ENCODE measurements around the gene LRRC43. TPM values are rescaled to one million over a fixed set of nuclear protein-coding genes. Genes with fewer than 3 reads are reported as not detected.

Gene LRRC43
- polyA plus RNA-seq, 2 of the 4 experiments (the other 2 are of a cell fraction) = 0.09 to 0.14 TPM

DNA sequence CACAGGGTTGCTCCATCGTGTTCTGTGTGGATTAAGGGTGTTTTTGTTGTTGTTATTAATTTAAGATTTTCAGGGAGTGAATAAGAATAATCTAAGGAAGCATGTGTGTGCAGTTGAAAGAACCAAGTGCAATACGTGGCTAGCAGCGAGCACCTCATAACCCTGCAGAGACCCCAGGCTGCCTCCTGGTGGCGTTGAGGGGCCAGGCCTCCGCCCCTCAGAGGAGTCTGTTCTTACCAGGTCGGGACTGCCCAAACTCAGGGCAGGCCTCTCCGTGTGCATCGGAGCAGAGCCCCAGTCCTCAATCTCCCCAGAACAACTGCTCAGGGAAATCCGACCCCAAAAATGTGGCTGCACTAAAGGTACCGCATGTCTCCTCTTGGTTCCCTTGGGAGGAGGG lies 45.7 kb upstream of the LRRC43 start:
- 91% methylated on average over 10 of the region's 10 CpGs for WGBS (ENCODE audit: missing lambda C conversion rate)
- Histone ChIP-seq H3K27ac (no peak overlapping the region), H3K4me1 (no peaks in the 10 kb centered on the region), H3K4me2 (no peak overlapping the region), H3K4me3 (no peak overlapping the region), H3K9me3 (no peaks in the 10 kb centered on the region)
- POLR2A ChIA-PET = no interaction called here
- DNase-seq (ENCODE audit: low read depth in 1 of 2, low spot score in 1 of 2) (no peak), ATAC-seq (peak in 1 of 2 experiments; percentile 41; a peak in 3 of 6 replicates), FAIRE-seq (no peak)
- TF ChIP-seq EHMT2 (IDR thresholded peaks at IDR 0.05; ENCODE audit: low read depth) (no peak), FOSL2 (IDR thresholded peaks at IDR 0.05) (no peak), FOSL2 (CRISPR knock-in tag; IDR thresholded peaks at IDR 0.05) (no peak), JUNB (IDR thresholded peaks at IDR 0.05) (no peak), HES2 (IDR thresholded peaks at IDR 0.05) (no peak), MAFK (IDR thresholded peaks at IDR 0.05; ENCODE audit: partially characterized antibody) (no peak), ZC3H11A (IDR thresholded peaks at IDR 0.05) (no peak)
- CTCF ChIA-PET = interaction anchor here (0.7 to 2.5 kb wide), 6 partner anchors 14 to 106 kb away, joined by 4 to 11 read pairs (median 8); no protein-coding TSS in a partner anchor

DNA sequence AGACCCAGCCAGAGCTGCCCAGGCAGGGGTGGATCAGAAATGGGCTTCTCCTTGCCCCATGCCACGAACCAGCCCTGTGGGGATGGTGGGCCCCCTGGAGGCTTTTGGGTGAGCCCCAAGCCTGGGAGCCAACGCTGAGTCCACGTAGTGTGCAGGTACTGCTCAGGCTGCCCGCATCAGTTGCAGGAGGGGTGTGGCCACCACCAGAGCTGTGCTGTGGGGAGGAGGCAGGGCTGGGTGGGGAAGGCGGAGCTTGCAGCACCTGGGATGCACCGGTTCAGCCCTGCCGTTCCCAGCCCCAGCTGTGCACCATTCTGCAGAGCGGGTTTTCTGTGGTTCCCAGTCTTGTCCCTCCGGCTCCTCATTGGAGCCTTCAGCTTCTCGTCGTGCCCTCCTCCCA lies 45.2 kb upstream of the LRRC43 start:
- DNase-seq (ENCODE audit: low read depth in 1 of 2, low spot score in 1 of 2) (no peak), FAIRE-seq (no peak), ATAC-seq (peak; percentile 31 to 63; a peak in 3 of 6 replicates)
- Histone ChIP-seq H3K27ac (no peak overlapping the region), H3K9me3 (no peaks in the 10 kb centered on the region), H3K4me1 (no peaks in the 10 kb centered on the region), H3K4me2 (no peak overlapping the region), H3K4me3 (no peak overlapping the region)
- TF ChIP-seq TFCP2L1 (CRISPR knock-in tag; IDR thresholded peaks at IDR 0.05) = no peak
- no peak for TF ChIP-seq BHLHE40 (IDR thresholded peaks at IDR 0.05; ENCODE audit: low read depth, low read length)
- no peak for TF ChIP-seq NFE2L2 (conservative IDR thresholded peaks at IDR 0.05; ENCODE audit: low read length)
- TF ChIP-seq REST (IDR thresholded peaks at IDR 0.05) = no peak
- no peak for TF ChIP-seq JUN (IDR thresholded peaks at IDR 0.05)
- TF ChIP-seq RAD21 (conservative IDR thresholded peaks at IDR 0.05 in 1 of 2, IDR thresholded peaks at IDR 0.05 in 1 of 2) = no peak
- CTCF ChIA-PET = interaction anchor here (0.7 to 2.5 kb wide), 9 partner anchors 7 to 106 kb away, joined by 4 to 15 read pairs (median 7); no protein-coding TSS in a partner anchor
- POLR2A ChIA-PET = no interaction called here
- WGBS (ENCODE audit: missing lambda C conversion rate) = 90% methylated on average over 11 of the region's 11 CpGs

- FAIRE-seq (no peak), ATAC-seq (peak in 1 of 2 experiments; percentile 4; a peak in 2 of 6 replicates), DNase-seq (ENCODE audit: low read depth in 1 of 2, low spot score in 1 of 2) (no peak)
- ChIA-PET CTCF (interaction anchor here (0.7 to 2.5 kb wide), 11 partner anchors 8 to 107 kb away, joined by 3 to 15 read pairs (median 5); no protein-coding TSS in a partner anchor), POLR2A (no interaction called here)
- Histone ChIP-seq H3K4me2 (no peak overlapping the region), H3K4me3 (no peak overlapping the region), H3K4me1 (no peaks in the 10 kb centered on the region), H3K27ac (no peak overlapping the region), H3K9me3 (no peaks in the 10 kb centered on the region)
- TF ChIP-seq TP53 (CRISPR knock-in tag; IDR thresholded peaks at IDR 0.05) (no peak), BHLHE40 (IDR thresholded peaks at IDR 0.05; ENCODE audit: low read depth, low read length) (no peak), RFX5 (IDR thresholded peaks at IDR 0.05) (no peak), RARB (CRISPR knock-in tag; IDR thresholded peaks at IDR 0.05) (no peak)
- WGBS (ENCODE audit: missing lambda C conversion rate) = 95% methylated on average over 11 of the region's 11 CpGs
These were observed 44.7 kb upstream of the LRRC43 start for GRCh38 chr12:122138181-122138580.

DNA sequence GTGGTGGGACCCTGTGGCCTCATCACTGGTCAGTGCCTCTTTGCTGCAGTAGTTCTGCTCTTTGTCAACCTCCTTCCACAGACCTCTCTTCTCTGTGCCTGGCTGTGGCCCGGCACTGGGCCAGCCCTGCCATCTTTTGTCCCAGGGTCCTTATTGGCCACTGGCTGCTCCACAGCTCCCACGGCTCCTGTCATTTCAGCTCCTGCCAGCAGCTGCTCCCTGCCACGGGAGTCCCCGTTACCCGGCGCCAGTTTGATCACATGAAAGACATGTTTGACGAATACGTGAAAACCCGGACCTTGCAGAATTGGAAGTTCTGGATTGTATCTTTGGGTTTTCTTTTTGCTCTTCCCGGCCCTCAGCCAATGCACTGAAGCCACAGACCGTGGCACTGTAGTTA lies 44.3 kb upstream of the LRRC43 start:
- DNase-seq (ENCODE audit: low read depth in 1 of 2, low spot score in 1 of 2) (no peak), ATAC-seq (0 out of 6 replicates have a peak, but pooled peaks of 1 of the 2 experiments have one; percentile 6), FAIRE-seq (no peak)
- Histone ChIP-seq H3K4me3 (no peak overlapping the region), H3K27ac (no peak overlapping the region), H3K4me2 (no peak overlapping the region), H3K9me3 (no peaks in the 10 kb centered on the region), H3K4me1 (no peaks in the 10 kb centered on the region)
- TF ChIP-seq, protein P1, sequence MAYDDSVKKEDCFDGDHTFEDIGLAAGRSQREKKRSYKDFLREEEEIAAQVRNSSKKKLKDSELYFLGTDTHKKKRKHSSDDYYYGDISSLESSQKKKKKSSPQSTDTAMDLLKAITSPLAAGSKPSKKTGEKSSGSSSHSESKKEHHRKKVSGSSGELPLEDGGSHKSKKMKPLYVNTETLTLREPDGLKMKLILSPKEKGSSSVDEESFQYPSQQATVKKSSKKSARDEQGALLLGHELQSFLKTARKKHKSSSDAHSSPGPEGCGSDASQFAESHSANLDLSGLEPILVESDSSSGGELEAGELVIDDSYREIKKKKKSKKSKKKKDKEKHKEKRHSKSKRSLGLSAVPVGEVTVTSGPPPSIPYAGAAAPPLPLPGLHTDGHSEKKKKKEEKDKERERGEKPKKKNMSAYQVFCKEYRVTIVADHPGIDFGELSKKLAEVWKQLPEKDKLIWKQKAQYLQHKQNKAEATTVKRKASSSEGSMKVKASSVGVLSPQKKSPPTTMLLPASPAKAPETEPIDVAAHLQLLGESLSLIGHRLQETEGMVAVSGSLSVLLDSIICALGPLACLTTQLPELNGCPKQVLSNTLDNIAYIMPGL (CRISPR knock-in tag; IDR thresholded peaks at IDR 0.05; ENCODE audit: borderline replicate concordance) = no peak
- no peak for TF ChIP-seq PBX3 (IDR thresholded peaks at IDR 0.05)
- TF ChIP-seq MAZ (IDR thresholded peaks at IDR 0.05; ENCODE audit: borderline replicate concordance, low read depth, low read length) = no peak
- TF ChIP-seq TFCP2L1 (CRISPR knock-in tag; IDR thresholded peaks at IDR 0.05) = no peak
- no peak for TF ChIP-seq EHMT2 (IDR thresholded peaks at IDR 0.05; ENCODE audit: low read depth)
- POLR2A ChIA-PET = no interaction called here
- WGBS (ENCODE audit: missing lambda C conversion rate) = 95% methylated on average over 11 of the region's 11 CpGs
- CTCF ChIA-PET = interaction anchor here (1.0 to 2.5 kb wide), 10 partner anchors 8 to 107 kb away, joined by 3 to 15 read pairs (median 6); no protein-coding TSS in a partner anchor
